ENCODE measurements around the gene CMTR1.

The CMTR1 gene

DNA sequence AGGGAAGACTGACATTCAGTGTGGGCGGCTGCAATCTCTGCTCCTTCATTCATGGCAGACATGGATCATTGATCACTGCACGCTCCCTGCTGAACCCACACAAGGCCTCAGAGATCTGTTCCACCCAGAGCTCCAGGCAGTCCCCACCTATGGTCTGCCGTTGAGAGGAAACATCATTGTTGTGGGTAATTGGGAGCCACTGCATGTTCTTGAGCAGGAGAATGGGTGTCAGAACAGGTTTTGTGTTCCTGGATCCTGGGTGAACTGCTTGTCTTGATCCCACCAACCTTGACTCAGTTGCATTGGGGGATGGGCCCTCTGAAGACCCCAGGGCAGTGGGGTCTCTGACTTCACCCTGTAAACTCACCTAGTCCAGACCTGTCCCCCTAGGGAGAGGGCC lies 89.8 kb downstream of the CMTR1 start:
- no peaks in the 10 kb centered on the region for H3K36me3 Mint-ChIP-seq
- no peak overlapping the region for H3K4me3 Mint-ChIP-seq
- H3K9me3 Mint-ChIP-seq = no peaks in the 10 kb centered on the region
- DNase-seq = no peak
- no peak overlapping the region for H3K27ac Mint-ChIP-seq
- CTCF ChIA-PET = interaction anchor here (0.9 to 1.0 kb wide), 2 partner anchors 8 to 43 kb away, joined by 3 read pairs; no protein-coding TSS in a partner anchor
- H3K27me3 Mint-ChIP-seq = peaks cover 15% of the 10 kb centered on the region
- H3K4me1 Mint-ChIP-seq = peaks cover 38% of the 10 kb centered on the region

DNA sequence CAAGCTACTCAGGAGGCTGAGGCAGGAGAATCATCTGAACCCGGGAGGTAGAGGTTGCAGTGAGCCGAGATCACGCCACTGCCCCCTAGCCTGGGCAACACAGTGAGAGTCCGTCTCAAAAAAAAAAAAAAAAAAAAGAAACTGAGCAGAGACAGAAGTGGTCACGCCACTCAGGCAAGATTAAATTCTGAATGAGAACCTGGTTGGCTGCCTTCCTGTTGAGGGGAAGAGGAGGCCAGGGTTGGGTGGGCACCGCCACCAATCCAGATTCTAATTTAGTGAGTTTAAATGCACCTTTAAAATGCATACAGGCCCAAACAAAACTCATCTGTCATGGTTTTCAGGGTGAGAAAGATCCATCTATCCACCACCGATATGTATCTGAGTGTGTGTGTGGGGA lies 90.4 kb downstream of the CMTR1 start:
- Mint-ChIP-seq H3K4me3 (no peak overlapping the region), H3K9me3 (no peaks in the 10 kb centered on the region), H3K27ac (no peak overlapping the region), H3K4me1 (peaks cover 33% of the 10 kb centered on the region), H3K36me3 (no peaks in the 10 kb centered on the region), H3K27me3 (peaks cover 15% of the 10 kb centered on the region)
- no peak for DNase-seq
- CTCF ChIA-PET = no interaction called here

DNA sequence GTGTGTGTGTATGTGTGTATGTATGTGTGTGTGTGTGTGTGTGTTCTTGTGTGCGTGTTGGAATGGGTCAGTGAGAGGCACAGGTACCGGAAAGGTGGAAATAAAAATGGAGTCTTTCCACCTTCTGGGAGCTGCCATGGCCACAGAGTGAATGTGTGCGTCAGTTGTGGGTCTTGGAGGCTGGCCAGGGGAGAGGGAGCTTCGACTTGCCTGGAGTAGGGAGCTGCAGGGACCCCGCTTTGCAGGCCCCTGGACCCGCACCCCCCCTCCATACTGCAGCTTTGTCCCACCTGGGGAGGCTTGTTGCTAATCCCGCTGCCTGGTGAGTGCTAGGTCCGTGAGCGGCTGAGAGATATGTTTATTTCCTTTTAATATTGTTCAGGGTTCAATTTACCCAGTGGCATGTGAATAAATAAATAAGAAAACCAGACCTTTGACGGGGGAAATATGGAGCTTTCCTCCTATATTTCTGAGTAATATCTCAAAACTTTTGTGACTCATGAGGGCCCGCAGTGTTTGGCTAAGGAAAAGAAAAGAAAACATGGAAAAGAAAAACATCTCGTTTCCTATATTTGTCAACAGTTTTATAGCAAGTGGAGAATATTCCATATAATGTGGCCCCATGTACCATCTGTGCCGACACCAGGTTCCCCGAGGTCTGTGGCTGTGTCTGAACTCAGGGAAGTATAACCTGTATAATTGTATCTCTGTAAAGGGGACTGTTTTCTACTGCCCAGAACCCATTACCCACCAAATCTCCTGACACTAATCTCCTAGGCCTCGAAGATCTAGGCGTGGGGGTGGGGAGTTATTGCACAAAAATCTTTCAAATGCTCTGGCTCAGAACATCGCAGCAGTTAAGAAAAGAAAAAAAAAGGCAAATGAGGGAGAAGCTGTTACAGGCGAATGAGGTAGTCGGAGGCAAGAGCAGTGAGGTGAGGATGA lies 91.3 kb downstream of the CMTR1 start:
- H3K4me3 Mint-ChIP-seq = no peak overlapping the region
- CTCF ChIA-PET = no interaction called here
- no peaks in the 10 kb centered on the region for H3K9me3 Mint-ChIP-seq
- no peaks in the 10 kb centered on the region for H3K36me3 Mint-ChIP-seq
- H3K4me1 Mint-ChIP-seq = peaks cover 24% of the 10 kb centered on the region
- no peak for DNase-seq
- H3K27ac Mint-ChIP-seq = no peak overlapping the region
- H3K27me3 Mint-ChIP-seq = peaks cover 15% of the 10 kb centered on the region

DNA sequence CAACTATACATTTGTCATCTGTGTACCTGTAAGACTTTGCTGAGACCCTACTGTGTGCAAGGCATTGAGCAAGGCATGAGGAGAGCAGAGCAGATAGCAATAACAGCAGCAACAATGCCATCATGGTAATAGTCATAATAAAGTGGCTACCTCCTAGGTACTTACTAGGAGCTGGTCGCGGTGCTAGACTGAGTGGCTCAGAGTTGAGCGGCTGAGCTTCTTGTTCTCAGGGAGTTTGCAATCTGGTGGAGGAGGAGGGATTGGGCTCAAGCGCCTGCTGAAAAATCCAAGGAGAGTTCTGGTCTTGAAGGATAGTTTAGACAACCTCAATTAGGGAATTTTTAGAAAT lies 91.9 kb downstream of the CMTR1 start:
- H3K4me1 Mint-ChIP-seq = peaks cover 20% of the 10 kb centered on the region
- peaks cover 16% of the 10 kb centered on the region for H3K27me3 Mint-ChIP-seq
- H3K9me3 Mint-ChIP-seq = no peaks in the 10 kb centered on the region

DNA sequence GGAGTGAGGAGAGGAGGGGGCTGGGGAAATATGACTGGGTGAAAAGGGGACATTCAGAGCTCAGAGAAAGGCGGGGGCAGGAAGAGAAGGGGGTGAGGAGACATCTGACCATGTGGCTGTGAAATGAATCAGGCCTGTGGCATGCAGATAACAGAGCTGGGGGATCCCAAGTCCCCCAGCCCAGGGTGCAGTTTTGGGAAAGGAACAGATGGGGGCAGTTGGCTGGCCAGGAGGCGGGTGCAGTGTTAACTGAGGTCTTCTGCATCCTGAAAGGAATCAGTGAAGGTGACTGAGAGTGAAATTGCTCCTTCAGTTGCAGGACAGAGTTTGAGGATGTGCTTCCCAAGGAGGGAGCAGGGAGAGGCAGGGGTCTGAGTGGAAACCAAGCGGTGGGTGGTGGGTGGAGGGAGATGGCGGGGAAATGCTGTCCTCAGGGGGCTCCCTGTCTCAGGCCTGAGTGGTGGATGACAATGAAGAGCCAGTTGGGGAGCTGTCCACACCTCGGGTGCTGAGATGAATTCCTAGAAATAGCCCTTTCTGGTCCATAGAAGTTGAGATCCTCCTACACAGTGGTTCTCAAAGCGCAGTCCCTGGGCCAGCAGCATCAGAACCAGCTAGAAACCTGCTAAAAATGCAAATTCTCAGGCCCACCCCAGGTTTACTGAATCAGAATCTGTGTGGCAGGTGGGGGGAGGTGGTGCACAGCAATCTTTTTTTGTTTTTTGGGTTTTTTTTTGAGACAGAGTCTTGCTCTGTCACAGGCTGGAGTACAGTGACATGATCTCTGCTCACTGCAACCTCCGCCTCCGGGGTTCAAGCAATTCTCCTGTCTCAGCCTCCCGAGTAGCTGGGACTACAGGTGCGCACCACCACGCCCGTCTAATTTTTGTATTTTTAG lies 92.7 kb downstream of the CMTR1 start:
- peaks cover 19% of the 10 kb centered on the region for H3K4me1 Mint-ChIP-seq
- H3K4me3 Mint-ChIP-seq = no peak overlapping the region
- peak; percentile 52 for DNase-seq
- no peak overlapping the region for H3K27ac Mint-ChIP-seq
- CTCF ChIA-PET = no interaction called here
- H3K9me3 Mint-ChIP-seq = no peaks in the 10 kb centered on the region
- peaks cover 19% of the 10 kb centered on the region for H3K27me3 Mint-ChIP-seq
- no peaks in the 10 kb centered on the region for H3K36me3 Mint-ChIP-seq

More for the DNA sequence above, 91.9 kb downstream of the CMTR1 start:
- no peak for DNase-seq
- Mint-ChIP-seq H3K4me3 (no peak overlapping the region), H3K27ac (no peak overlapping the region), H3K36me3 (no peaks in the 10 kb centered on the region)
- CTCF ChIA-PET = no interaction called here

DNA sequence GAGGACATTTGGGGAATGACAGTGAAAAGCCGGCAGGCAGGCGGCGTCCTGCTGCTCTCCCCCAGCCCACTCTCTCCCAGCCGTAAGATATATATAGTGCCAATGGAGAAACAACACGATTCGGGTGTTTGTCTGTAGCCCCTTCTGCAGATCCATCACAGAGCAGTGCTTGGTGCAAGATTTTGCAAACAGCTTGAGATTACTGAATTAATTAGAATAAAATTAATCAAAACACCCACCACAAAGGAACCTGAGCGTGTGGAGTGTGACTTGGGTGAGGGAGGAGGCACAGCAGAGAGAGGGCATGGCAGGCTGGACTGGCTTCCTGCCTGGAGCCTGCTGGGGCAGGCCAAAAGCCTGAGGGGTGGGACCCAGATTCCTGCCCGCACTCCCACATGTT lies 95.5 kb downstream of the CMTR1 start:
- H3K36me3 Mint-ChIP-seq = no peaks in the 10 kb centered on the region
- no peak overlapping the region for H3K27ac Mint-ChIP-seq
- CTCF ChIA-PET = interaction anchor here (0.8 to 1.6 kb wide), 2 partner anchors 12 to 37 kb away, joined by 3 to 4 read pairs; no protein-coding TSS in a partner anchor
- DNase-seq = no peak
- peaks cover 39% of the 10 kb centered on the region for H3K27me3 Mint-ChIP-seq
- no peaks in the 10 kb centered on the region for H3K9me3 Mint-ChIP-seq
- peaks cover 10% of the 10 kb centered on the region for H3K4me1 Mint-ChIP-seq
- H3K4me3 Mint-ChIP-seq = no peak overlapping the region

DNA sequence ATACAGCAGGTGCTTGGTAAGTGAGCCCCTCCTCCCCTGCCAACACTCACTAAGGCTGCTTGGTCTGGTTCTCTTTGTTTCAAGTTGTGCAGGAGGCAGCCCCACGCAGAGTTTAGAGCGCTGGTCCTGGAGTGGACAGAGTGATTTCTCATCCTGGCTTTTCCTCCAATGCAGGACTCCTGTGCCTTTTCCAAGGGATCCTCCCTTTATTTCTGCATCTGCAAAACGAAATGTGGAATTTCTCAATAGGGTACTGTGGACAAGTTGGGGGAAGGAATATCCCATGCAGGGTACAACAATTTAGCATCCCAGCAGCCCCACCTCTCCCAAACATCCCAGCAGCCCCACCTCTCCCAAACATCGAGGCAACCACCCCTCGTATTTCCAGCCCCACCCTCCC lies 97.3 kb downstream of the CMTR1 start:
- CTCF ChIA-PET = interaction anchor here (1.1 to 1.2 kb wide), 3 partner anchors 8 to 35 kb away, joined by 3 read pairs; partner anchors contain the start of gene CCDC167
- H3K27ac Mint-ChIP-seq = no peak overlapping the region
- H3K27me3 Mint-ChIP-seq = peaks cover 56% of the 10 kb centered on the region
- H3K9me3 Mint-ChIP-seq = no peaks in the 10 kb centered on the region
- no peak overlapping the region for H3K4me3 Mint-ChIP-seq
- H3K36me3 Mint-ChIP-seq = no peaks in the 10 kb centered on the region
- H3K4me1 Mint-ChIP-seq = peaks cover 11% of the 10 kb centered on the region
- DNase-seq = no peak

DNA sequence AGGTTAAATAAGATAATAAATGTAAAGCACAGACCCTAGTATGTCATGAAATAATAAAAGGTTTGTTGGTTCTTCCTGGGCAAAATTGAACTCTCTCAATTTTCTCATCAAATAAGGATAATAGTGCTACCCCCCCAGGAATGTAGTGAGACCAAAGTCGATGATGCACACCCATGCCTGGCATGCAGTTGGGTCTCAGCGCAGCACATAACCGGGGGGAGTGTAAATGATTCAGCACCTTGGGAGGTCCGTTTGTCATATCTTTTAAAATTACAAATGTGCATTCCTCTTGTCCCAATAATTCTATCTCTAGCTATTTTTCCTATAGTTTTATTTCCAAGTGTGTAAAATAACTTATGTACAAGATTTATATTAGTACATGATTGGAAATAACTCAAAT lies 98.0 kb downstream of the CMTR1 start:
- no peaks in the 10 kb centered on the region for H3K9me3 Mint-ChIP-seq
- CTCF ChIA-PET = interaction anchor here (1.1 to 1.3 kb wide), 3 partner anchors 9 to 35 kb away, joined by 3 read pairs; partner anchors contain the start of gene CCDC167
- H3K36me3 Mint-ChIP-seq = no peaks in the 10 kb centered on the region
- no peak for DNase-seq
- H3K27ac Mint-ChIP-seq = no peak overlapping the region
- H3K4me1 Mint-ChIP-seq = peaks cover 12% of the 10 kb centered on the region
- no peak overlapping the region for H3K4me3 Mint-ChIP-seq
- peaks cover 57% of the 10 kb centered on the region for H3K27me3 Mint-ChIP-seq

All from activated naive CD4-positive, alpha-beta T cell treated with anti-CD3 and anti-CD28 coated beads, Interleukin-2, amount 10 ng/mL, durations not matched to agents 7 days and 5 days (primary cell).